ENCODE measurements around the gene CAPN13.

Gene CAPN13

DNA sequence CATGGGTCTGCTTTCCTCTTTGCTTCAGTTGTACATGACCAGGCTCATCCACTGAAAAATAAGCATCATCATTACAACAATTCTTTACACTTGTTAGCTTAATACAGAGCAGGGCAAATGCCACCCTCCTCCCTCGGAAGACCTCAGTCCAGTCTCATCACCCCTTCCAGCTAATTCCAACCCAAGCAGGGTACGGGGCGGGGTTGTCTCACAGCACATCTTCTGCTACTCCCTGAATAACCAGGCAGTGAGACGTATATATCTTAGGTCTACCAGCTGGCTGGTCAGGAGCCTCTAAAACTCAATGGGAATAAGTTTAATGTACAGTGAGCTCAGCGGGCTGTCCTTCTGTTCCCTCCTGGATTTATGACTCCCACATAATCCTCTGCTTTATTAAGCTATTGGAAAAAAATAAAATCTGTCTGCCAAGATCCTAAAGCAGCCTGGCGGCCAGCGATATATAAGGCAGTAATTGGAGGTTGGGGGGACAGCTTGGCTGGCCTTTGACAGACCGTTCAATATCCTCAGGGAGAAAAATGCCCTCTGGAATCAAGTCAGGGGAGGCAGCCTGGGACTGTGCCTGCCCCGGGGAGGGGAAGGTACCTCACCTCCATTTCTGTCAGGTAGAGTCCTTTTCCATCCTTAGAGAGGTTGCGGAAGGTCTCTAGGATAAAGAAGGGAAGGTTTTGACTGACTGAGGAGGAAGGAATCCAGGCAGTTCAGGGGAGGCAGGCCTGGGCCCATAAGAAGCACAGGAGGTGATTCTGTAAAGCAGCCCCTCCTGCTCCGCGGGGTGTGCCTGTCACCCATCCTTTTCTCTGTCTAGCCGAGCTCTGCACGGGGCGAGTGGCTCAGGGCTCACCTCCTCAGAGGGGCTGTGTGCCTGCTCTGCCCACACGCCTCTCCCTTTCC lies 76.3 kb downstream of the CAPN13 start:
- no peak for DNase-seq (ENCODE audit: low read depth, low spot score)

DNA sequence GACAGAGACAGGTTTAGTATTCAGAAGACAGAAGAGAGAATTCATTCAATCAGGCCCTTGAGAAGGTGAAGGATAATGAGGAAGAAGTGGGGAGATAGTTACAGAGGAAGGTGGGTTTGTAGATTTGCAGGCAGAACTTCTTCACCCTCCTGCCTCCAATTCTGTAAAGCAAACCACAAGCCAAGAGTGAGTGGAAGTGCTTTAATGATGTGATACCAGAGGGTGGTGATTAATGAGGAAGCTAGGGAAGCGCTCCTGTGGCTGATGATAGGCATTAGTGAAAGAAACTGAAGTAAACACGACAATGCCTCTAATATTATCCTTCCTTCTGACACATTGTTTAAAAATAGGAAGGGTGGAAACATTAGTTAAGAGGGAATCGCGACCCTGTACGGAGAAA lies 78.2 kb downstream of the CAPN13 start:
- no peak for DNase-seq (ENCODE audit: low read depth, low spot score)

DNA sequence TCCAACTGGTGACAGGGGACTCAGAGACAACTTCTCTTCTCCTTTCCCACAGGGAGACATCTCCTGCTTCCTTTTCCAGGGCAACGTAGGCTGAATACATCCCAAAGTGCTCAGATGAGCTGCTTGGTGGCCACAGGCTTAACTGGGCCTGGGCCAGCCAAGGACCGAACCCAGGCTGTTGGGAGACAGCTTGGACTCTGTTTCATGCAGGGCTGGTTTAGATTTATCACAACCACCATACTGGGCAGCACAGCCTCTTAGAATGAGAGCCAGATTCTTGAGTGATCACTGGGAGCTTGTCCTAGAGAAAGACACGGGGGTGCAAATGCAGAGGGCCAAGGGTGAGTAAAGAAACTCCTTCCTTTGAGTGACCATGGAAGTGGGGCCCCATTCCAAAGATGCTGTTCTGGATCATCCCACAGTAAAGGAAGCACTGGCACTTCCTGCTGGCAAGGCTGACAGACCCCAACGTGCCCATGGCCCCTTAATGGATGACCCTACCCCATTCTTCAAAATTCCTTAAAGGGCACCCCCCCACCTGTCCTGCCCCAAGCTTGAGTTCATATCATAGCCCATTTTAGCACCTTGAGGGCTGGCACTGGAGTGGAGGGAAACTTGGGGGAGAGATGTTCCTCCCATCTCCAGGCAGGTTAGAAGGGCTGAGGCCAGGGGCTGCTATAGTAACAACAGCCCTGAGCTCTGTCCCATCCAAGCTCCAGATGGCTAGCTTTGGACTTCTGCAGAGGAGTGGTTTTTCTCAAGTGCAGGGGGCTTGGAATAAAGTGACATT lies 84.1 kb downstream of the CAPN13 start:
- DNase-seq (ENCODE audit: low read depth, low spot score), result no peak

DNA sequence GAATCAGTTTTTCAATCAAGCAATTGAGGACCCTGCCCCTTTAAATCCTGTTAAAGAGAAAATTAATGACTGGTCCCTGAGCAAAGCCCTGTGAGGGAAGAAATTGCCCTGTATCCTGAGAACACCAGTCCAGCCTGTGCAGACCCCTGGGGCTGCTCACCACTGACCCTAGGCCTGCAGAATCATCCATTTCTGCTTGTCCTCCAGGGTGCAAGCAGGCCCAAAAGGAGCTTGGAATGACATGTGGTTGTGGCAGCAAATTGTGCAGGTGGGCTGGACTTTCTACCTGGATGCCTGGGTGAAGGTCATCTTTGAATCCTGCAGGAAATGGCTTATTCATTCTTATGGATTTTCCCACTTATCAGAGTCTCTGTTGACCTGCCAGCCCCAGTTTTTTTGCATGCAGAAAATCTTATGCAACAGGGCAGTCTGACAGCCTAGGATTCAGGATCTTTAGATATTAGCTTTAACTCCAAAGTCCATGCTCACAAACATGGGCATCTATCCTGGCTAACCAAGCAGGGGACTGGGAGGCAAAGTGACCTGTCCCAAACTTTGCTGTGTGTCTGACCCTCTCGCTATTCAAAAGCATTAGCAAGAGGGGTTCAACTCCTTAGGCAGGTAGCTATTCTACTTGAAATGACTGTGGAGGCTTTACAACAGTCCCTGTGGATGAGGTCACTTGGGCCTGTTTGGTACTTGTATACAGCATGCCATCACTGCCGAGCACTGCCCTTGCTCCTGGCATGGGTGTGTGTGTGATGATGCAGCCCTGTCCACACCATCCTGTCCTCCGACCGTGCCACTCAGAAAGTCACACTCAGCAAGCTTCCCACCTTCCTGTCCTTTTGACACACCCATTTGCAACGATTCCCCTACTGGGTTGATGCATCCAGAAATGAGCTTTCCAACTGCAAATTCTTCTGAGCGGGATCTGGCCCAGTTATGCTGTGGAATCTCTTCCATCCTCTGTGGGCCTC lies 85.3 kb downstream of the CAPN13 start:
- DNase-seq (ENCODE audit: low read depth, low spot score), result no peak

DNA sequence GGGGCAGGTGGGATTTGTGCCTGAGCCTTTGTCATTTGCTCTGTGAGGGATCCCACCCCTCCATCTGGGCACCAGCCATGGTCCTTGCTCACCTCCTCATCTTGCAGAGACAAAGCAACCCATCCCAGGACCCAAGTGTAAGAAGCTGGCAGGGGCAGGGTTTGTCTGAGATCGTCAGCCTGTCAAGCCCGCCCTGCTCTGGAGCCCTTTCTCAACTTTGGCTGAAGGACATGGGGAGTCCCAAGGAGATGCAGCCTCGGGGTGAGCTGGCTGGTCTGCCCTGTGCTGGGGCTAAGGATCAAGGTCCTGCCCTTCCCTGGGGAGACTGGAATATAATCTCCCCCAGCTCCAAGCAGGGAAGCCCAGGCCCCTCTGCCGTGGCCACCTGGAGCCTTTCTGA lies 86.0 kb downstream of the CAPN13 start:
- DNase-seq (ENCODE audit: low read depth, low spot score), result no peak

DNA sequence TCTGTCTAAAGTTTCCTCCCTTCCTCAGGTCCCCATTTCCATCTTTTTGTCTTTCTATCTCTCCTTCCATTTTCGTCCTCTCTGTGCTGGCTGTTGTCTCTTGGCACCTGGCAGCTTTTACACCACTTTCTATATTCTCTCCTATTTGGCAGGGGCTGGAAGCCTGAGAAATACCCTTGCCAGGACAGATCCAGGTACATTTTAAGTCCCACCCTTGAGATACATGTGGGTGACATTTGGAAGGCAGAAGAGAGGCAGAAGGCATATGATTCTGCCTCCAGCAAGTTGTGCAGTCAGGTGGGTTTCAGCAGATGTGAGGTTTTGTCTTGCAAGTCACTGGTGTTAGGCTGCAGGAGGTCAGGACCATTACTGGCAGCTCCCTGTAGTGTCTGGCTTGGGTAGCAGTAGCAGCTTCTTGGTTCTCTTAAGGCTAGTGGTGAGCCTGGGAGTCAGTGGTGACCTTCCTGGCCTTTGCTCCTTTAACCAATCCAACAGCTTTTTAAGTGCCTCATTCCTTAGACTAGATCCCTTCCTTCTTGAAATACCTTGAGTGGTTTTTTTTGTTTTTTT lies 90.1 kb downstream of the CAPN13 start:
- DNase-seq (ENCODE audit: low read depth, low spot score), result no peak

DNA sequence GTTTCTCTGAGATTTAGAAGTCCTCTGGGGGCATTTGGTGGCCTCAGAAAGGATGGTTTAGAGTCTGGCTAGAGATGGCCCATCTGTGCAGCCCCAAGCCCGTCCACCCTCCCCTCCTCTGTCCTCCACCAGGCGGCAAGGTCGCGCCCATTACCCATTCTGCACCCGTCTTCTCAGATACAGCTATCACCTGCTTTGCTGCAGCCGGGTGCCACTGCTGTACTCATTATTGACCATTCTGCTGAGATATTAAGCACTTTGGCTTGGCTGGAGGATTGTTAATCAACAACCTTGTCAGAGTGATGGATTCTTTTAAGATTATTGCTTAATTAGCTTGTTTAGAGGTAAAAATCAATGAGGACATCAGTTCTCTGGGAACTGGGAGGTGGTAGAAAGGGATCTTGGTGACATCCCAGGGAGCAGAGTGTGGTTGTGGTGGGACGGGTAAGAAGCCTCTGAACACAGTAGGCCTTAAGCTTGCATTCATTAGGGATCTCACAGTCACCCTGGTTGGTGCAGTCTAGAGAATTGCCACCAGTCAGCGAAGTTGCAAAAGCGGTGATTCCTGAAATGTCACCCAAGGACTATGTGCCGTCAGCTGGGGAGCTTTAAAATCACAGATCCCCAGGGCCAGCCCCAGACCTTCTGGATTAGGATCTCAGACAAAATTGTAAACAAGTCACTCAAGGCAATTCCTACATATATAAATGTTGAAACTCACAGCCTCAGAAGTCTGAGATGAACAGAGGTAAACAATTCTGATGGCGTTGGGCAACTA lies 90.9 kb downstream of the CAPN13 start:
- no peak for DNase-seq (ENCODE audit: low read depth, low spot score)

DNA sequence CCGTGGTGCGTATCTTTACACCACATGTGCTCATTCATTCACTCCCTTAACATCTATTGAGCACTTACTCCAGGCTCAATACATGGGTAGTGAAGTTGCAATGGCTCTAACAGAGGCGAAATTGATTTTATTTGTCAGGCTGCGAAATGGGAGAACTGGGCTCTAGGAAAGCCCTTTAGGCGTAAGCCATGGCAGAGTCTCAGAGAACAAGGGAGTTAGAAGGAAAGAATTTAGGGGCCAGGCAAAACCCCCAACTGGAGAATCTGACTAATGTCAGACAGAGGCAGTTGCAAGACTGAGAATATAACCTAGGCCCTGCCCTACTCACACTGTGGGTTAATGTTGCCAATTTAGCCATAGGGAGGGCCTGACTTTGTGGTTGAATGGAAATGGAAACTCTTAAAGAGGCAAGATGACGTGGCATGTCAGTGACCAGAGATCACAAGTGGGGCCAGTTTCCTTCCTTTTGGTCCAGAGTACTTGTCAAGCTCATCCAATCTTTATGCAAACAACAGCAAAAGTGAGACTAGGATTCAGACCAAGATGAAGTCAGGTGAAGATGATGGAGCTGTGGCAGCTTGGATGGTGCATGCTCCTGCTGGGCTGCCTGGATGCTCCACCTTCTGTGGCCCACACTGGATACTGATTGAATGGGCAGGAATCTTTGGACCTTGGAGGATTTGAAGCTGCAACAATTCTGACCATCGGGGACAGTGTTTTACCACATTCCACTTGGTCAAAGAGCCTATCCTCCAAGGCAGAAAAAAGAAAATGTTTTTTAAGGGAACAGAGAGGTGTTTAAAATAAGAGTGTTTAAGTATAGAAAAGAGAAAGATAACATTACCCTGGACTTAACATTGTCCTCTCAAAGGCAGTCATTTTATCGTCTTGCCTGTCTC lies 92.2 kb downstream of the CAPN13 start:
- DNase-seq (ENCODE audit: low read depth, low spot score), result no peak

DNA sequence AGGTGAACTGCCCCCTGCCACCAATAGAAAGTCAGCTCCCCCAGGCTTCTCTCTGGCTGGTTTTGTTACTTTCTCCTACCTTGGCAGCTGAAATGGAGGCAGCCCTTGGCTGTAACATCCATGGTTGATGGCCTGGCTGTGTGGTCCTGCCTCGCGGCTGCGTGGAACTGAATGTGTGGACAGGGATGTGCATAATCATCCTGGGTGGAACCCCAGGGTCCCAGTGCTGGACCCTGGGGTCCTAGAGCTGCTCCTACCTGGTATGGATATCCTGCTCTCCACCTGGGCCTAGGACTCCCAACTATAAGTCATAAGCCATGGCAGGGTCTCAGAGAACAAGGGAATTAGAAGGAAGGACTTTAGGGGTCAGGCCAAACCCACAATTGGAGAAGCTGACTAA lies 93.5 kb downstream of the CAPN13 start:
- DNase-seq (ENCODE audit: low read depth, low spot score), result no peak

DNA sequence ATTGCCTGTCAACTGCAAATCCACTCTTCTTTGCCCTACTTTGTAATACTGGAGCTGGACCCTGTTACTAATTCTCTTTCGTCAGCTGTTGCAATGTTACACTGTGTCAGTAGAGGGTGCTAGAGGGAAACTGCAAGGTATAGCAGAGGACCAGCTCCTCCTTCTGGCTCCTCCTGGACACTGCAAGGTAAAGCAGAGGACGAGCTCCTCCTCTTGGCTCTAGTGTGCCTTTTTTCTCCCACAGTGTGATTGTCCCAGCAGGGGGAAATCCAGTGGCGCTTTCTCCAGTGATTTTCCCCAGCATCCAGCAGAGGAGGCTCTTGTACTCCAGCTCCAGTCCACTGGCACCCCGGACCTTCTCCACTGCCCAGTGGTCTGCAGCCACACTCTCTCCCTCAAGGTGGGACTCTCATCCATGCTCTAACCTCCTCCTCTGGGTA lies 95.6 kb downstream of the CAPN13 start:
- DNase-seq (ENCODE audit: low read depth, low spot score), result peak; percentile 79

DNA sequence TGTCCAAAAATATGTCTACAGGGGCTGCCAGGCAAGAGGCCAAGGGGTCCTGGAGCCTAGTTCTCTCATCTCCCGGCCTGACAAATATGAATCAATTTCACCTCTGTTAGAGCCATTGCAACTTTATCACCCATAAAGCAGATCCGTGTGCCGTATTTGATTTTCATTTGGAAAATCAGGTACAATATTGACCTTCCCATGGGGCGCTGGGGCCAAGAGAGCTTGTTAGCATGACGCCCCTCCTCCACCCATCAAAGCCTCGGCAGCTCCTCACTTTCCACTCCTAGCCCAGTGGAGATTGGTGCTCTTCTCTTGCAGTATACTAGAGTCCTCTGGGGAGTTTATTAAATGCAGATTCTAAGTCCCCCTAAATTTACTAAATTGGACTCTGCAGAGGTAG lies 96.8 kb downstream of the CAPN13 start:
- no peak for DNase-seq (ENCODE audit: low read depth, low spot score)

DNA sequence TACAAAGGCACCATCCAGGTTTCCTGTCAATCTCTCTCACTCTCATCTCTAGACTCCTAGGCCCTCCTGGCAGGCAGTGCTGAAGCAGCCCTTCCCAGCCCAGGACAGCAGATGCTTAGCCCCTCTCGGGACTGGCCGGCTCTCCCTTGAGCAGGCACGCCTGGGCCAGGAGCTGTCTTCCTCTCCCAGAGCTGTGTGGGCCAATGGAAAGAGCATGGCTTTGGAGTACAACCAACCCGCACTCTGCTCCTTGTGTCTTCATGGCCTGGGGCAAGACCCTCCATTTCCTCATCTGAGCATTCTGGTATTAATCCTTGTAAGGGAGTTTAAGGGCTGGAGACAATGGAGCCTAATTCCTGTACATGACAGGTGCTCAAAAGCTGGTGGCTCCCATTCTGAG lies 97.2 kb downstream of the CAPN13 start:
- no peak for DNase-seq (ENCODE audit: low read depth, low spot score)

DNA sequence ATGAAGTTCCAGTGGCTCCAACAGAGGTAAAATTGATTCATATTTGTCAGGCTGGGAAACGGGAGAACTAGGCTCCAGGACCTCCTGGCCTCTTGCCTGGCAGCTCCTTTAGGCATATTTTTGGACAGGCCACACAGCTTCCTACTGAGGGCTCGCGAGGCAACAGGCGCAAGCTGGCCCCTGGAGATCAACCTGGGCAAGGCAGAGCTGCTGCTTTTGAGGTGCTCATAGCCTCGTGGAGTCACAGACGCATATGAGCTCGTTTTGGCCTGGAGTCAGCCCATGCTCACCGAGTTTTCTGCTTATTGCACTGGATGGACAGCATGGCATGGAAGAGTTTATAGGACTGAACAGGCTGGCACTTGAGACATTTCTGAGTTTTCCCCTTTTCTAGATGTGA lies 97.7 kb downstream of the CAPN13 start:
- no peak for DNase-seq (ENCODE audit: low read depth, low spot score)

DNA sequence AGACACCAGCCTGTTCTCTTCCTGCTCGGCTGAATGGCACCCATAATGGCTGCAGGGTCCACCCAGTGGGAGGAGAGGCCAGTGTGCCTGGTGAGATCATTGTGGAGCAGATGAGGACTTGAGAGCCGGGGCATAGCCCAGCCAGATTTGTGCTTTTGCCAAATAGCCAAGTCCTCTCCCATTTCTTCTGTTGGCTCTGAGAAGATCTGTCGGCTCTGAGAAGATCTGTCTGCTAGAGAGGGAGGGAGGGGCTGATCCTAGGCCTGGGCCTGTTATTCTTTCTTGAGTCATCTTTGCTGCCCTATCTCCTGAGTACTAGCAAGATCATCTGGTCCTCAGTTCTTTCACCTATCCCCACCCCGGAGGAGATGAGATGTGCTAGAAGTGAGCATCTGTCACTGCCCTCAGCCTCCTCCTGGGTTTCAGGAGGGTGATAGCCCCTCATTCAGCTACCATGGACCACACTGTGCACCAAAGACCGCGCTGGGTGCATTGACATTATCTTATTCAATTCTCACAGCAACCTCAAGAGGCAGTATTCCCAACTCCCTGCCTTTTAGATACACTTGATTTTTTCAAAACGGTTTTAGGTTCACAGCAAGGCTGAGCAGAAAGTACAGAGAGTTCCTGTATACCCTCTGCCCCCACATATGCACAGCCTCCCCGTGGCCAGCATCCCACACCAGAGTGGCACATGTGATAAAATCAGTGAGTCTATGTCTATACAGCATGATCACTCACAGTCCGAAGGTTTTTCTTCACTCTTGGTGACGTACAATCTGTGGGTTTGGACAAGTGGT lies 98.6 kb downstream of the CAPN13 start:
- DNase-seq (ENCODE audit: low read depth, low spot score), result no peak

DNA sequence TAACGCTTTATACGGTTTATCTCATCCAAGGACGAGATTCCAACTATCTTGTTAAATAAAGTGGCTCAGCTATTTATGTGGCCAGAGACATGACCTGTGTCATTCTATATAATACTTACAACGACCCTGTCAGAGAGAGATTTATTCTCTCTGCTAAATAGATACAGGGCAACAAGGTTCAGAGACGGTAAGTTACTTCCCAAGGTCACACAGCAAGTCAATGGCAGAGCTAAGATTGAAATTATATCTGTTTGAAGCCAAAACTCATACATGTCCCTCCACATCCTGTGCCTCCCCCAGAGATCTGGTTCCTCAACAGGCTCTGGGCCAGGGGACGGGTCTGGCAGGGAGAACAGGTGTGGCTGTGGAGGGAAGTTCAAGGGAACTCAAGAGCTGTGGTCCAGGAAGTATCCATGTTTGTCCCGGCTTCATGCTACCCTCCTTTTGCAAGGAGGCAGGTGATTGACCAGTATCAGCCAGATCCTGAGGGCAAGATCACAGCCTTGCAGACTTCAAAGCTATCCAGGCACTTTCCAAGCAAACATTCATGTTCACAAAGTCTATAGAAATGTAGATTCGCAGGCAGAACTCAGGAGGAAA lies 99.8 kb downstream of the CAPN13 start:
- no peak for DNase-seq (ENCODE audit: low read depth, low spot score)

DNA sequence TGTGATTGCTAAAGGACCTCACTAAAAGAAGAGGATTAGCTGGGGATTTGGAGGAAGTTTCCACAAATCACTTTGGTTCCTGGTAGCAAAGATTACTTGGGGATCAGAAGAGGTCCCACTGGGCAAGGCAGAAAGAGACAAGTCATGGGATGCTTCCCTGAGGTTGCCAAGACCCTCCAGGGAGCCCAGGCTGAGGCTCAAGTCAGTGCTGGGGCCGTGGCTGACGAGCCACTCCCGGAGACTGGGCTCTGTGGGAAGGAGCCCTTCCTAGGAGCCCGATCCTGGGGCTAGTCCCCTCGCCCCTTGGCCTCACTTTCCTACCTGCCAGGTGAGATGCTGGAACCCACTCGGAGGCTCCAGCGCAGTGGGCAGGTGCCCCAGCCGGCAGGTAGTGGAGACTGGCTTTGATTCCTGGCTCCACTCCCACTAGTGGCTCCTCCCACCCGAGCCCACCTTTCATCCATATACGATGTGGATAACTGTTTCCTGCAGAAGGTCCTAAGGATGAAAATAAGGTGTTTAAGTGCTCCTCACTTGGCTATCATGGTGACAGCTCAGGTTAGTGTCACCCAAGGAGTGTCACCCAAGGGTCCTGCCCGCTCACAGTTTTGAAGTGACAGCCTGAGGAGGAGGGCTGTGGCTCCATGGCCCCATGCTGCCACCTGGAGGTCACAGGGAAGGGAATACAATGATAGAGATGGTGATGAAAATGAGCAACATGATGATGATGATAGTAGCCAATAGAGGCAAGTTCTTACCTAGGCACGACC lies 100.5 kb downstream of the CAPN13 start:
- DNase-seq (ENCODE audit: low read depth, low spot score), result peak; percentile 52

Data from activated naive CD8-positive, alpha-beta T cell treated with anti-CD3 and anti-CD28 coated beads, Interleukin-2, amount 50 U/mL, for 16 hours (primary cell).